Coronary artery (tissue), 2 donors: ENCODE measurements around the gene ZDHHC3.

Experiments
- DNase-seq: peaks from one replicate; pipeline ENCODE4 v3.0.0-alpha.2; 2017; ENCODE audit warnings: low spot score
- H3K27ac ChIP-seq, 2 donors: fragments of 200-600 bp; sonication (generic); one replicate each; pipeline ENCODE4 v1.5.1; 2016 to 2019
- H3K4me3 ChIP-seq: fragments of 200-600 bp; sonication (generic); 2 replicates; pipeline ENCODE4 v1.5.1; 2016; ENCODE audit warnings: mild to moderate bottlenecking, moderate library complexity
- CTCF ChIP-seq: fragments of 200-600 bp; sonication (generic); IDR thresholded peaks from one replicate; pipeline ENCODE4 v1.5.1; 2019; ENCODE audit warnings: antibody characterized with exemption

The ZDHHC3 gene

DNA sequence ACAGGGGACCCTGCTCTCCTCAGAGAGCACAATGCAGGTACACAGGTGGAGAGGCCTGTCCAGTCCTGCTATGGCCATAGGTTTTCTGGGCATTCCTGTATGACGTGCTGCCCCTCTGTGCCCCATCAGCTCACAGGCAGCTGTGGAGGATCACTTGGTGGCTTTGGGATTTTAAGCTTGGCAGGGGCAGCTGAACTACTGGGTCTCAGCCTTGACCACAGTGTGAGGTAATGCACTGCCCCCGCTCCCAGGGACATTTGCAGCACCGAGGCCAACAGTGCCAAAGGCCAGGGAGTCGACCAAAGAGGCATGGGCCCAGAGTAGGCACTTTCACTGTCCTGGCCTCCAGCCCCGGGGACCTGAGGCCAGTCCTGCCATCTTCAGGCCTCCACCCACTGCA is 46.2 kb downstream of the ZDHHC3 start:
- H3K4me3 ChIP-seq = no peak overlapping the region
- H3K27ac ChIP-seq = no peak overlapping the region
- TF ChIP-seq CTCF = no peak
- no peak for DNase-seq

GRCh38 chr3:44927371-44927770 is 48.6 kb downstream of the ZDHHC3 start:
- no peak for TF ChIP-seq CTCF
- H3K27ac ChIP-seq = no peak overlapping the region
- no peak for DNase-seq
- H3K4me3 ChIP-seq = no peak overlapping the region

DNA sequence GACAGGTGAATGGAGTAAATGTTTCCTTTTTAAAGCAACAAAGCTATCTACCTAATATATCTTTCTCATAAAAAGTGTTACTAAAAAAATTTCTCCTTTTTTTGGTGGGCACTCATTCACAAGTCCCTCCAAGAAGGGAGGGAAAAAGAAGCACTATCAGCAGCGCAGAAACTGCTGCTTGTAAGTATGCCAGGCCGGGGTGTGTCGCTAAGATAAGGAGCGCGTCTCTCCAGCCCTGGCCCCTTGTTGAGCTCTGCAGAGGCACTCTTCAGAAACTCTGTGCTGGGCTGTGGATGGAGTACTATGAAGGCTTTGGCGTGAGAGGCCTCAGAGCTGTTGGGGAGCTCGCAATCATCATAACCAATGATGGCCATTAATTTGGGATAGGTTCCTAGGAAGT is 49.1 kb downstream of the ZDHHC3 start:
- no peak overlapping the region for H3K4me3 ChIP-seq
- DNase-seq = no peak

GRCh38 chr3:44926172-44926571 is 49.8 kb downstream of the ZDHHC3 start:
- Histone ChIP-seq H3K4me3 (no peak overlapping the region), H3K27ac (no peak overlapping the region)
- no peak for DNase-seq
- TF ChIP-seq CTCF = no peak

More for the DNA sequence above, 49.1 kb downstream of the ZDHHC3 start:
- H3K27ac ChIP-seq = no peak overlapping the region
- no peak for TF ChIP-seq CTCF

- no peak for DNase-seq
- Histone ChIP-seq H3K4me3 (no peak overlapping the region), H3K27ac (no peak overlapping the region)
- no peak for TF ChIP-seq CTCF
These were observed 51.4 kb downstream of the ZDHHC3 start for GRCh38 chr3:44924457-44925084.

GRCh38 chr3:44923632-44924456 is 52.1 kb downstream of the ZDHHC3 start:
- DNase-seq = no peak
- no peak overlapping the region for H3K4me3 ChIP-seq
- H3K27ac ChIP-seq = no peak overlapping the region
- TF ChIP-seq CTCF = no peak

GRCh38 chr3:44920081-44920480 is 55.9 kb downstream of the ZDHHC3 start:
- Histone ChIP-seq H3K4me3 (no peak overlapping the region), H3K27ac (no peak overlapping the region)
- no peak for DNase-seq
- no peak for TF ChIP-seq CTCF
